H1 (cell line): Measurements from ENCODE around the gene TGFBR2. TPM values are rescaled to one million over a fixed set of nuclear protein-coding genes. Genes with fewer than 3 reads are reported as not detected.

Experiments used
- CTCF ChIA-PET: fragments of 300-600 bp; sonication (Branson Sonifier 250); formaldehyde crosslinking; loops from one replicate; lab custom pipeline; 2021; ENCODE audit not compliant: partially characterized antibody; lab: Charles Lee
- POLR2A ChIA-PET: fragments of 300-600 bp; sonication (Branson Sonifier 250); formaldehyde crosslinking; loops from one replicate; lab custom pipeline; 2021; ENCODE audit warnings: inconsistent platforms; ENCODE audit not compliant: partially characterized antibody; lab: Charles Lee
- DNase-seq, 2 experiments: peaks; one replicate each; pipeline versions ENCODE4 v3.0.0 to v3.0.0-alpha.2; 2010 to 2022; ENCODE audit warnings: low spot score in 2 of 2, low read depth in 1 of 2, mixed read lengths in 1 of 2
- FAIRE-seq: peaks from 2 replicates; lab custom pipeline; 2011; peaks lifted over from hg19 to GRCh38; lab: Jason Lieb, UNC
- H2AFZ ChIP-seq: 2 replicates; pipeline ENCODE4 v1.8.1; 2012; ENCODE audit warnings: low read length, inconsistent platforms
- H2AK5ac ChIP-seq: 2 replicates; pipeline ENCODE4 v1.6.1; 2013; ENCODE audit warnings: low read depth, low read length
- H2BK120ac ChIP-seq: replicated peaks from 2 replicates; pipeline ENCODE3; 2013; ENCODE audit warnings: low read depth, low read length, inconsistent platforms
- H2BK12ac ChIP-seq: 2 replicates; pipeline ENCODE4 v1.6.1; 2013; ENCODE audit warnings: low read depth, low read length
- H2BK15ac ChIP-seq: 2 replicates; pipeline ENCODE4 v1.6.1; 2013; ENCODE audit warnings: low read length
- H2BK20ac ChIP-seq: 2 replicates; pipeline ENCODE4 v1.6.1; 2013; ENCODE audit warnings: low read length
- H2BK5ac ChIP-seq: 2 replicates; pipeline ENCODE4 v1.6.1; 2013; ENCODE audit warnings: low read depth, low read length
- H3K14ac ChIP-seq: 2 replicates; pipeline ENCODE4 v1.6.1; 2013; ENCODE audit warnings: inconsistent platforms; ENCODE audit not compliant: insufficient read length
- H3K18ac ChIP-seq: 2 replicates; pipeline ENCODE4 v1.6.1; 2013; ENCODE audit warnings: low read length; ENCODE audit errors: extremely low read depth
- H3K23ac ChIP-seq: 2 replicates; pipeline ENCODE4 v1.6.1; 2013; ENCODE audit warnings: inconsistent platforms; ENCODE audit not compliant: insufficient read length
- H3K23me2 ChIP-seq: 2 replicates; pipeline ENCODE4 v1.6.1; 2013; ENCODE audit warnings: low read depth, low read length
- H3K27ac ChIP-seq: 2 replicates; pipeline ENCODE4 v1.6.1; 2011; ENCODE audit warnings: low read depth, low read length, inconsistent platforms
- H3K27me3 ChIP-seq, 4 experiments: replicated peaks in 1 of 4; 1 replicate in 1 of 4; 2 replicates in 3 of 4; pipeline versions ENCODE4 v1.6.1 to v1.8.1; 2011 to 2013; ENCODE audit warnings: low read length in 3 of 4, mild to moderate bottlenecking in 3 of 4, inconsistent platforms in 2 of 4, mixed read lengths in 2 of 4, moderate library complexity in 1 of 4; ENCODE audit not compliant: control insufficient read depth in 3 of 4, insufficient read depth in 3 of 4; ENCODE audit errors: extremely low read depth in 1 of 4
- H3K36me3 ChIP-seq, 4 experiments: 2 replicates each; pipeline versions ENCODE4 v1.6.1 to v1.8.1; 2011 to 2013; ENCODE audit warnings: mild to moderate bottlenecking in 4 of 4, low read length in 3 of 4, moderate library complexity in 2 of 4, control low read depth in 1 of 4, inconsistent platforms in 1 of 4; ENCODE audit not compliant: insufficient read depth in 4 of 4, control insufficient read depth in 2 of 4
- H3K4ac ChIP-seq: replicated peaks from 2 replicates; pipeline ENCODE3; 2013; ENCODE audit warnings: low read length, low read depth, mixed read lengths, inconsistent platforms; ENCODE audit not compliant: insufficient read length
- H3K4me1 ChIP-seq, 4 experiments: replicated peaks in 1 of 4; 1 replicate in 1 of 4; 2 replicates in 3 of 4; pipeline versions ENCODE4 v1.6.1 to v1.8.1; 2011 to 2013; ENCODE audit warnings: low read length in 3 of 4, inconsistent platforms in 2 of 4, mixed read lengths in 1 of 4; ENCODE audit not compliant: insufficient read depth in 4 of 4, control insufficient read depth in 3 of 4
- H3K4me2 ChIP-seq, 2 experiments: 2 replicates each; pipeline versions ENCODE4 v1.6.1 to v1.8.1; 2011 to 2013; ENCODE audit warnings: low read depth in 2 of 2, low read length in 2 of 2, control low read depth in 1 of 2, inconsistent platforms in 1 of 2, mild to moderate bottlenecking in 1 of 2; ENCODE audit not compliant: insufficient read depth in 1 of 2
- H3K4me3 ChIP-seq, 4 experiments: fragments of 200-600, 300-600 bp in 1 of 4; sonication (generic), shearing (Covaris generic), sonication (Bioruptor Twin) in 1 of 4; 2 replicates each; pipeline versions ENCODE4 v1.5.1 to v1.8.1; 2011 to 2016; ENCODE audit warnings: low read length in 4 of 4, low read depth in 3 of 4, control low read depth in 2 of 4, inconsistent platforms in 2 of 4, mild to moderate bottlenecking in 2 of 4, mixed read lengths in 1 of 4, moderate library complexity in 1 of 4; ENCODE audit not compliant: insufficient read depth in 2 of 4; ENCODE audit errors: extremely low read depth in 1 of 4
- H3K56ac ChIP-seq: replicated peaks from 2 replicates; pipeline ENCODE3; 2013; ENCODE audit warnings: low read depth, mild to moderate bottlenecking, mixed read lengths, low read length, inconsistent platforms; ENCODE audit not compliant: insufficient read length
- H3K79me1 ChIP-seq: 2 replicates; pipeline ENCODE4 v1.6.1; 2013; ENCODE audit warnings: low read depth, low read length, control low read depth
- H3K79me2 ChIP-seq, 2 experiments: 2 replicates each; pipeline versions ENCODE4 v1.6.1 to v1.8.1; 2012 to 2013; ENCODE audit warnings: low read length in 2 of 2, mild to moderate bottlenecking in 2 of 2, inconsistent platforms in 1 of 2; ENCODE audit not compliant: insufficient read depth in 2 of 2, control insufficient read depth in 1 of 2
- H3K9ac ChIP-seq, 4 experiments: replicated peaks in 1 of 4; 1 replicate in 1 of 4; 2 replicates in 3 of 4; pipeline versions ENCODE4 v1.6.1 to v1.8.1; 2011 to 2013; ENCODE audit warnings: low read depth in 3 of 4, low read length in 3 of 4, control low read depth in 2 of 4, mild to moderate bottlenecking in 2 of 4, moderate library complexity in 2 of 4, inconsistent platforms in 1 of 4; ENCODE audit errors: extremely low read depth in 1 of 4
- H3K9me3 ChIP-seq, 2 experiments: 2 replicates each; pipeline versions ENCODE4 v1.6.1 to v1.8.1; 2012 to 2013; ENCODE audit warnings: mild to moderate bottlenecking in 2 of 2, moderate library complexity in 2 of 2, control low read depth in 1 of 2, inconsistent platforms in 1 of 2, low read depth in 1 of 2, low read length in 1 of 2, mixed read lengths in 1 of 2; ENCODE audit not compliant: insufficient read depth in 2 of 2
- H4K20me1 ChIP-seq, 2 experiments: replicated peaks in 1 of 2; 2 replicates each; pipeline versions ENCODE3 to v1.8.1; 2011 to 2013; ENCODE audit warnings: inconsistent platforms in 2 of 2, low read length in 2 of 2, mild to moderate bottlenecking in 1 of 2; ENCODE audit not compliant: insufficient read depth in 2 of 2, control insufficient read depth in 1 of 2
- H4K5ac ChIP-seq: 2 replicates; pipeline ENCODE4 v1.6.1; 2013; ENCODE audit warnings: low read length, low read depth, mixed read lengths, inconsistent platforms; ENCODE audit not compliant: insufficient read length
- H4K8ac ChIP-seq: 2 replicates; pipeline ENCODE4 v1.8.0; 2013; ENCODE audit warnings: mild to moderate bottlenecking, moderate library complexity, low read length, inconsistent platforms; ENCODE audit not compliant: insufficient read depth; ENCODE audit errors: extremely low read depth
- H4K91ac ChIP-seq: replicated peaks from 2 replicates; pipeline ENCODE3; 2013; ENCODE audit warnings: low read length, mixed read lengths, inconsistent platforms; ENCODE audit not compliant: insufficient read length
- CHD2 ChIP-seq: IDR thresholded peaks from 2 replicates; pipeline ENCODE4 v1.6.1; 2012; ENCODE audit warnings: low read length, improper control_type of control experiment
- EGR1 ChIP-seq: IDR thresholded peaks from 2 replicates; pipeline ENCODE4 v1.6.1; 2011; ENCODE audit warnings: low read depth, low read length, borderline replicate concordance
- GABPA ChIP-seq: IDR thresholded peaks from 2 replicates; pipeline ENCODE4 v1.6.1; 2011; ENCODE audit warnings: mild to moderate bottlenecking, low read length, moderate library complexity, borderline replicate concordance; ENCODE audit not compliant: insufficient read depth
- HDAC2 ChIP-seq, 2 experiments: fragments of 300-600 bp in 1 of 2; sonication (generic) in 1 of 2; IDR thresholded peaks; 2 replicates each; pipeline ENCODE4 v1.6.1; 2011 to 2012; ENCODE audit warnings: low read depth in 2 of 2, low read length in 2 of 2, mild to moderate bottlenecking in 2 of 2, moderate library complexity in 2 of 2, borderline replicate concordance in 1 of 2, inconsistent platforms in 1 of 2
- KDM4A ChIP-seq: IDR thresholded peaks from one replicate; pipeline ENCODE4 v1.7.1; 2012; ENCODE audit warnings: low read depth, mild to moderate bottlenecking, moderate library complexity, low read length, inconsistent platforms; ENCODE audit not compliant: severe bottlenecking
- POLR2AphosphoS5 ChIP-seq: IDR thresholded peaks from 2 replicates; pipeline ENCODE4 v1.6.1; 2011; ENCODE audit warnings: low read depth, low read length
- RFX5 ChIP-seq: IDR thresholded peaks from 2 replicates; pipeline ENCODE4 v1.6.1; 2011; ENCODE audit warnings: low read depth, low read length, improper control_type of control experiment, borderline replicate concordance
- RNF2 ChIP-seq: fragments of 200-900, 300-1000 bp; sonication (generic); IDR thresholded peaks from 2 replicates; pipeline ENCODE4 v1.7.1; 2016; ENCODE audit warnings: borderline replicate concordance, low read depth, mild to moderate bottlenecking, antibody characterized with exemption, low read length; ENCODE audit not compliant: poor library complexity, severe bottlenecking; ENCODE audit errors: missing control alignments
- SIN3A ChIP-seq, 2 experiments: IDR thresholded peaks in 1 of 2; conservative IDR thresholded peaks in 1 of 2; 2 replicates each; pipeline ENCODE4 v1.6.1; 2011 to 2012; ENCODE audit warnings: low read length in 2 of 2, improper control_type of control experiment in 1 of 2, low read depth in 1 of 2, mild to moderate bottlenecking in 1 of 2
- SIX5 ChIP-seq: IDR thresholded peaks from 2 replicates; pipeline ENCODE4 v1.6.1; 2011; ENCODE audit warnings: mild to moderate bottlenecking, low read depth, low read length
- TAF7 ChIP-seq: optimal IDR thresholded peaks from 2 replicates; pipeline ENCODE3; 2011; ENCODE audit warnings: low read depth, mild to moderate bottlenecking, inconsistent platforms, low read length, moderate library complexity, borderline replicate concordance
- WGBS, 2 experiments: shearing (Covaris generic) in 1 of 2; methylation state at CpG; one replicate each; pipeline versions ENCODE4 v1.1.6 to v1.1.7; 2013 to 2015; ENCODE audit warnings: low lambda C conversion rate in 2 of 2, mixed read lengths in 2 of 2, inconsistent platforms in 1 of 2, low coverage in 1 of 2, missing lambda C conversion rate in 1 of 2; ENCODE audit not compliant: insufficient replicate concordance in 2 of 2, insufficient coverage in 1 of 2, insufficient read length in 1 of 2; ENCODE audit errors: extremely low coverage in 1 of 2, missing lambda C conversion rate in 1 of 2; 5-methylcytosine and 5-hydroxymethylcytosine counted together
- polyA plus RNA-seq, 7 experiments: library from polyadenylated mRNA; depleted of rRNA in 3 of 7; stranded (reverse) in 5 of 7; unstranded in 2 of 7; fragments of >200 nt in 5 of 7; fragments of 200-250 nt in 2 of 7; gene quantifications; 1 replicate in 5 of 7; 2 replicates in 1 of 7; 4 replicates in 1 of 7; pipeline versions ENCODE4 v1.2.1 to v1.2.3, GENCODE V29; 2011 to 2013; ENCODE audit warnings: missing spikeins in 2 of 7, mixed read lengths in 2 of 7
- total RNA-seq: library from RNA; stranded (reverse); fragmentation: NEBNext Ultra II Directional; extraction: Animal tissue kit (Norgen Biotek cat#: 25700); gene quantifications from 2 replicates; pipeline ENCODE4 v1.2.1, GENCODE V29; 2021
- TF ChIP-seq, protein P1 (sequence below): IDR thresholded peaks from 2 replicates; pipeline ENCODE4 v1.6.1; 2011; ENCODE audit warnings: low read length, improper control_type of control experiment

The TGFBR2 gene
- total and polyA plus RNA-seq, 2 of the 8 experiments (the other 6 are each of a cell fraction or from before 2014, with no cell fraction given), result 4.2 to 7.4 TPM

DNA sequence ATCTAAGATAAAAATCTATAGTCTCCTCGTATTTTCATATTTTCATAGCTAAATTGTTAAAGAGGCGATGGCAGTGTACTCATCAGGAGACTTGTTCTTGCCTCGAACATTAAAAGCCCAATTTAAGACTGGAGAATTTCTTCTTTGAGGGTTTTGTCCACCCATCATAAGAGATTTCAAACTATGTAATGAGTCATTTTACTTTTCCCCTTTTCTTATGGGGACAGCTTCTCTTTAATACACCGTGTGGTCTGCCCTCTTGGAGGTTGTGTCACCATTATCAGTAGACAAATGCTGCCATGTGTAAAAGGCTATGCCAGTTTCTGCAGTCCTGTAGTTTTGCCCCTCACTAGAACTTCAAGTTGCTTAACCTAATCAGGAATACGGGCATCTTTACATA is 16.9 kb downstream of the TGFBR2 start:
- Histone ChIP-seq H3K4ac (no peak overlapping the region), H4K8ac (no peak overlapping the region), H2BK5ac (no peak overlapping the region), H3K23ac (no peak overlapping the region), H3K18ac (no peak overlapping the region), H2BK15ac (no peak overlapping the region), H4K20me1 (peaks cover 0 to 2% of the 10 kb centered on the region in 2 experiments), H3K79me1 (no peaks in the 10 kb centered on the region; the same call in 1 of the 2 replicates), H4K91ac (no peak overlapping the region), H3K4me2 (no peak overlapping the region), H2BK120ac (no peak overlapping the region), H3K9ac (no peak overlapping the region), H3K23me2 (no peaks in the 10 kb centered on the region; the same call in 1 of the 2 replicates), H2AFZ (no peak overlapping the region), H3K79me2 (peaks cover 3 to 60% of the 10 kb centered on the region in 2 experiments; a peak in 3 of 4 replicates), H3K14ac (no peak overlapping the region), H3K9me3 (no peaks in the 10 kb centered on the region), H3K56ac (no peak overlapping the region), H2BK12ac (no peak overlapping the region), H3K4me3 (no peak overlapping the region), H3K27me3 (no peaks in the 10 kb centered on the region), H3K4me1 (peaks cover 0 to 5% (median 2%) of the 10 kb centered on the region in 4 experiments; a peak in 2 of 7 replicates), H2AK5ac (no peak overlapping the region), H4K5ac (no peak overlapping the region), H3K36me3 (no peaks in the 10 kb centered on the region), H2BK20ac (no peak overlapping the region), H3K27ac (no peak overlapping the region)
- no peak for DNase-seq
- no peak for FAIRE-seq
- WGBS, 2 experiments, result 94% methylated on average over 5 of the region's 5 CpGs; no CpG with 5 or more reads in 1 of the 2 experiments
- ChIA-PET POLR2A (interaction anchor here (0.6 kb wide), 1 partner anchor 1509 kb away, joined by 3 read pairs; no protein-coding TSS in a partner anchor), CTCF (interaction anchor here (0.6 kb wide), 1 partner anchor 1674 kb away, joined by 5 read pairs; no protein-coding TSS in a partner anchor)
- no peak for TF ChIP-seq SIX5
- TF ChIP-seq POLR2AphosphoS5, result no peak
- TF ChIP-seq HDAC2 (IDR thresholded peaks at IDR 0.05; ENCODE audit: borderline replicate concordance in 1 of 2, low read depth in 2 of 2, low read length in 2 of 2), result no peak
- no peak for TF ChIP-seq GABPA
- no peak for TF ChIP-seq RFX5
- TF ChIP-seq TAF7, result no peak
- no peak for TF ChIP-seq SIN3A (conservative IDR thresholded peaks at IDR 0.05 in 1 of 2, IDR thresholded peaks at IDR 0.05 in 1 of 2; ENCODE audit: low read depth in 1 of 2, low read length in 2 of 2)
- TF ChIP-seq EGR1, result no peak
- TF ChIP-seq, protein P1, sequence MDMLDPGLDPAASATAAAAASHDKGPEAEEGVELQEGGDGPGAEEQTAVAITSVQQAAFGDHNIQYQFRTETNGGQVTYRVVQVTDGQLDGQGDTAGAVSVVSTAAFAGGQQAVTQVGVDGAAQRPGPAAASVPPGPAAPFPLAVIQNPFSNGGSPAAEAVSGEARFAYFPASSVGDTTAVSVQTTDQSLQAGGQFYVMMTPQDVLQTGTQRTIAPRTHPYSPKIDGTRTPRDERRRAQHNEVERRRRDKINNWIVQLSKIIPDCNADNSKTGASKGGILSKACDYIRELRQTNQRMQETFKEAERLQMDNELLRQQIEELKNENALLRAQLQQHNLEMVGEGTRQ, result no peak
- no peak for TF ChIP-seq RNF2
- no peak for TF ChIP-seq KDM4A
- no peak for TF ChIP-seq CHD2
